ENCODE data around the gene AKT1. TPM values are rescaled to one million over a fixed set of nuclear protein-coding genes. Genes with fewer than 3 reads are reported as not detected.

Gene AKT1
- total and polyA plus RNA-seq, 2 of the 13 experiments (the other 11 are each of a cell fraction or from before 2014, with no cell fraction given): 96.2 to 116 TPM

DNA sequence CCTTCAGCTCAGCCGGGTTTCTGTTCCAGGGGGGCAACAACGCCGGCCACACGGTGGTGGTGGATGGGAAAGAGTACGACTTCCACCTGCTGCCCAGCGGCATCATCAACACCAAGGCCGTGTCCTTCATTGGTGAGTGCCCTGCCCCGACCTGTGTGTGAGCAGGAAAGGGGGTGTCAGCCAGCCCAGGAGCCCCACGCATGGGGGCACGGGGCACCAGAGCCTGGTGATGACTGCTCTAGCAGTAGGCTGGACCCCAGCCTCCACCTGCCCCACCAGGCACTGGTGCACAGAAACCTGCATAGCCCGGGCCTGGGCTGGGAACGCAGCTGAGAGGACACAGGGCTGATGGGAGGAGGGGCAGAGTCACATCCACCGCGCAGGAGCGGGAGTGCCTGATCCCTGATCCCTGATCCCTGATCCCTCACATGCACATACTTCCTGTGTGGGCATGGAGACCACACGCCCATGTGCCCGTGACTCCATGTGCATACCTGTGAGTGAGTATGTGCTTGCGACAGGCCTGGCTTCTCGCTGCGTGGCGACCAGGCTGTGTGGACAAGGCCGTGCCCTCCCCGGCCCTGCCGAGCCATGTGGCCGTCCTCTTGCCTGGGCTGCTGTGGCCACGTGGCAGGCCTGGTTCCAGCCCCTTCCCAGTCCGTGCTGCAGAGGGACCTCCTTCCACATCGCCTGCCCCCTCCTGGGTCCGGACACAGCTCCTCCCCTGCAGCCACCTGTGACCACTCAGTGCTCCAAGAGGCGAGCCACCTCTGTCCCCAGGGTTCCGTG is 60.4 kb downstream of the AKT1 start:
- Histone ChIP-seq H3K27me3 (ENCODE audit: control insufficient read depth in 1 of 2, insufficient read depth in 2 of 2, low read length in 2 of 2) (no peaks in the 10 kb centered on the region), H3K4me1 (ENCODE audit: insufficient read depth, low read length) (peaks cover 70% of the 10 kb centered on the region), H3K4me3 (replicated peaks in 1 of 3; ENCODE audit: insufficient read depth in 1 of 3, low read depth in 2 of 3, low read length in 3 of 3) (peak overlapping the region in 1 of 3 experiments; percentile 15; a peak in 2 of 6 replicates), H3K27ac (ENCODE audit: extremely low read length, insufficient read depth, low read length) (peak overlapping the region; percentile 79), H3K36me3 (replicated peaks in 1 of 2; ENCODE audit: control insufficient read depth in 1 of 2, insufficient read depth in 2 of 2, low read length in 2 of 2) (no peaks in the 10 kb centered on the region; a peak in 1 of 5 replicates), H3K79me2 (ENCODE audit: insufficient read depth, low read length) (no peaks in the 10 kb centered on the region), H3K4me2 (ENCODE audit: low read depth, low read length) (peak overlapping the region; percentile 42), H2AFZ (ENCODE audit: low read length) (no peak overlapping the region), H4K20me1 (ENCODE audit: insufficient read depth, low read length) (no peaks in the 10 kb centered on the region), H3K9ac (ENCODE audit: insufficient read depth, low read depth, low read length) (peak overlapping the region; percentile 58), H3K9me3 (ENCODE audit: low read length) (no peaks in the 10 kb centered on the region)
- intact Hi-C loops (cut with micrococcal nuclease; ENCODE audit: unreplicated experiment) (no loop called here), in situ Hi-C loops (cut with HindIII; ENCODE audit: extremely low pct_ligation_motif_present, low pct_unique_long_range_greater_than_20kb) (no loop called here)
- ATAC-seq: peak; percentile 67
- ChIA-PET CTCF (ENCODE audit: low intra/inter-chr PET ratio, low total read pairs) (no interaction called here), POLR2A (interaction anchor here (0.9 to 7.7 kb wide), 8 partner anchors 7 to 69 kb away, joined by 3 to 68 read pairs (median 4); partner anchors contain the start of genes ADSS1 and SIVA1)
- BruUV-seq (replicated peaks): no TSS peak
- DNase-seq (ENCODE audit: low spot score): peak; percentile 83
- peak; percentile 55 for FAIRE-seq
- 42% methylated on average over 17 of the region's 31 CpGs for WGBS (ENCODE audit: low lambda C conversion rate)
- TF ChIP-seq RBM22 (optimal IDR thresholded peaks at IDR 0.05; ENCODE audit: low read length) (peak; percentile 73), THAP11 (CRISPR knock-in tag; IDR thresholded peaks at IDR 0.05) (peak; percentile 60), ZNF609 (CRISPR knock-in tag; IDR thresholded peaks at IDR 0.05; ENCODE audit: borderline replicate concordance) (peak; percentile 78; the same call in 1 of the 2 replicates), SNAPC4 (CRISPR knock-in tag; IDR thresholded peaks at IDR 0.05) (no peak), TERF1 (CRISPR knock-in tag; IDR thresholded peaks at IDR 0.05) (peak; percentile 96), ZNF619 (CRISPR knock-in tag; IDR thresholded peaks at IDR 0.05) (0 out of 2 replicates have a peak, but pooled peaks have one; percentile 31), IRF2 (CRISPR knock-in tag; IDR thresholded peaks at IDR 0.05) (peak; percentile 44; the same call in 1 of the 2 replicates), USF2 (IDR thresholded peaks at IDR 0.05; ENCODE audit: low read depth, low read length) (no peak), USF2 (CRISPR knock-in tag; IDR thresholded peaks at IDR 0.05; ENCODE audit: borderline replicate concordance) (0 out of 2 replicates have a peak, but pooled peaks have one; percentile 46)
